GM18499 (cell line): ENCODE data around the gene GABARAPL2.

Experiments
- ATAC-seq: cut with Tn5 transposase; IDR thresholded peaks from one replicate; pipeline ENCODE4 v1.9.1; 2021; ENCODE audit warnings: moderate number of reproducible peaks; ENCODE audit not compliant: insufficient read depth, unreplicated experiment

GABARAPL2 gene

GRCh38 chr16:75624921-75625334 lies 58.7 kb downstream of the GABARAPL2 start:
- ATAC-seq: no peak

GRCh38 chr16:75626806-75627205 lies 60.6 kb downstream of the GABARAPL2 start:
- no peak for ATAC-seq
